Stimulated activated CD4-positive, alpha-beta T cell treated with anti-CD3 and anti-CD28 coated beads, Interleukin-2, amount 100 ng/mL, for 48 hours (primary cell): Measurements from ENCODE around the gene FYB1.

Source experiments
- DNase-seq, 2 donors: peaks; one replicate each; pipeline ENCODE4 v3.0.0-alpha.2; 2020

FYB1 gene

DNA sequence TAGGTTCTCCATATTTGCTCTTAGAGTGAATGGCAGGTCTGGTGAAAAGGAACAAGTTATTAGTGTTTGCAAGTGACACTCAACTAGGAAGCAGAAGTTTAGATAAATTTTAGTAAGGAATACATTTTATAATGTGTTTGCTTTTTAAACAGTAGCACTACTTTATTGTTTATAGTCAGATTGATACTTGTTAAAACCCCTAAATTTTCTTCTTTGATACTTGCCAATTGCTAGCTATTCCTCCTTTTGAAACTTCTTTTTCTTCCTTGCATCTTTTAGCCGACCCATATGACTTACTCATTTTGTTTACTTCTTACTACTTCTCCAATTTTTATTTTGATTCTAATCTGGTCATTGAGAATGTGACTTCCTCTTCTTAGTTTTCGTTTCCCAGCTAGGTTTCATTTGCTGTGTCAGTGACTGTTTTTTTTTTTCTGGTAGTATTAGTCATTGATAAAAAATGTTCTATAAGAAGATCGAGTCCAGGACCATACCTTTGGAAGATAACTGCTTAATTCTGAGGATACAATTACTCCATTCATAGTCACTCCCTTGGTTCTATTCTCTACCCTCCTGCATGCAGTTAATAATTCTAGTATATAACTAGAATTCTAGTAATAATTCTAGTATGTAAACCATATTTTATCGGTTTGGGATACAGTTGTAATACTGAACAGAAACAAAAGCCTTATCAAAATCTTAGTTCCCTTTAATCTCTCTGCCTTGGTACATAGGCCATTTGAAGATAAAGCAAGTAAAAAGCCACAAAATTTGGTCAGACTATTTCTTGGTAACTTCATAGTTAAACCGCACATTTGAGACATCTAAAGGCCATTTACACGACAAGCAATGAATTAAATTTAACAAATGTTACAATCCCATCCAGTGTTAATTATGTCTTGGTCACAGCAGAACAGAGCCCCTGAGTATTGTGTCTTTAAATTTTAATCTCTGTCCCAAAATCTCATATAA is 142.3 kb downstream of the FYB1 start:
- no peak for DNase-seq

DNA sequence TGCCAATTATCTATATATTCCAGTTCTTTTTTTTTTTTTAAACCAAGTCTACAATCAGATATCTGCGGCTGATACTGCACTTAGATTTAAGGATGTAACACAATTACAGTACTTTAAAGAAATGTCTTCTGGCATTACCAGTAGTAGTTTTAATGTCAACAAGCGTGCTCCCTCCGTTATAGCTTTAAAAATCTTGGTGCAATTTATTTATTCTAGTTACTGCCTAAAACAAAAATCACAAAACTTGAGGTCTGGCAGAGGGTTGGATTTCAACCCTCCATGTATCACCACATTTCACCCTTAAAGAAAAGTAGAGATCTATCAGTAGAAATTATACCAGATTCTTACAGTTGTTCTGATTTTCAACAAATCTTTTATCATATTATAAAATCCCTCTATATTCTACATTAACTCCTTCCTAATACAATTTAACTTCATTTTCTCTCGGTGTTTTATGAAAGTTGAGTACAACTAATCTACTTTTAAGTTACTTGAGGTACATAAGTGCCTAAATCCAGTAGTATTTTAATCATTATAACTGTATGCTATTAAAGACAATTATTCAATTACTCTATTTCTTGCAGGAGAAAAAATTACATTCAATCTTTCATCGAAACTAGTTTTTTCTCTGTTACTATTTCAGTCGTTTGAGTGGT is 143.1 kb downstream of the FYB1 start:
- no peak for DNase-seq

DNA sequence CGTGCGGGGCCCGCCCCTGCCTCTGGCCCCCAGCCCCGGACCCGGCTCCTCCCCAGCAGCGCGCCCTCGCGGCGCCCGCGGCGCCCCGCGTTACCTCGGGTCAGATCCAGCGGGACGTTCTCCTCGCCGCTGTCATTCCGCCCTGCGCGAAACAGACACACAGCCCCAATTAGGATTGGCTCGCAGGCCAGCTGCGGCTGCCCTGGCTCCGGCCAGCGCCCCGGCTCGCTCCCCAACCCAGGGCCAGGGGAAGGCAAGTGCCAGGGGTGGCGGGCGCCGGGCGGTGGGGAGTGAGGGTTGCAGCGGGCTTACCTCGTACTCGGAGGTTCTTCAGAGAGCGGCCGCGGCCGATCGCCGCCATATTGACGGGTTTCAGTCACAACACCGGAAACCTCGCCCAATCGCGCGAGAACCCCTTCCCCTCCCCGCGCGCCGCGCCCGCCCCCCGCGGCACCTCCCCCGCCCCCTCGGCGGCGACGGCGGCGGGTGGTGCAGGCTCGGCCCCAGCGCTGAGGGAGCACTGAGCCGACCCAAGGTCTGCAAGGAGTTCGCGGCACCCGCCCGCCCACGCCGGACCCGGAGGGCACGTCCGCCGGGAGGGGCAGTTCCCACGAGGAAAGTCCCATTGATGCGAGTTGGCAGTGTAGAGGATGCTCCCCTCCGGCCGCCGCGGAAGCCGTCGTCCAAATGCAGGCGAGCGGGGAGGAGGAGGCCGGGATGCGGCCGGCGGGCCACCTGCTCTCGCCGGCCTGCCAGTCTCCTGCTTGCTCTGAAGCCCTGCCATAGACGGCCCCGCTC is 145.1 kb downstream of the FYB1 start, which contains the start of gene RICTOR:
RICTOR (minus strand) TSS at position 383 of the 798 bp plus-strand sequence; CDS start at position 361, 22 bp downstream.
- DNase-seq, result peak; percentile 88 to 94

DNA sequence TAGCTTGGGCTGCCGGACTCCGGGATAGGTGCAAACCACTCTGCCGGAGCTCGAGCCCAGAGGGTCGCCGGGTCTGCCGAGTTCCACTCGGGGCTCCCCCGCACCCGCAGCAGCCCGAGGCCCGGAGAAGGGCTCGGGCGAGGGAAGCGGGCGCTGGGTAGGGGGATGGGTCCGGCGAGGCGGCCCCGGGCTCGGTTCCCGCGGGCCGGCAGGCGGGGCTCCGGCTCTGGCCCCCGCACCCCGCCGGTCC is 145.7 kb downstream of the FYB1 start:
- no peak for DNase-seq

DNA sequence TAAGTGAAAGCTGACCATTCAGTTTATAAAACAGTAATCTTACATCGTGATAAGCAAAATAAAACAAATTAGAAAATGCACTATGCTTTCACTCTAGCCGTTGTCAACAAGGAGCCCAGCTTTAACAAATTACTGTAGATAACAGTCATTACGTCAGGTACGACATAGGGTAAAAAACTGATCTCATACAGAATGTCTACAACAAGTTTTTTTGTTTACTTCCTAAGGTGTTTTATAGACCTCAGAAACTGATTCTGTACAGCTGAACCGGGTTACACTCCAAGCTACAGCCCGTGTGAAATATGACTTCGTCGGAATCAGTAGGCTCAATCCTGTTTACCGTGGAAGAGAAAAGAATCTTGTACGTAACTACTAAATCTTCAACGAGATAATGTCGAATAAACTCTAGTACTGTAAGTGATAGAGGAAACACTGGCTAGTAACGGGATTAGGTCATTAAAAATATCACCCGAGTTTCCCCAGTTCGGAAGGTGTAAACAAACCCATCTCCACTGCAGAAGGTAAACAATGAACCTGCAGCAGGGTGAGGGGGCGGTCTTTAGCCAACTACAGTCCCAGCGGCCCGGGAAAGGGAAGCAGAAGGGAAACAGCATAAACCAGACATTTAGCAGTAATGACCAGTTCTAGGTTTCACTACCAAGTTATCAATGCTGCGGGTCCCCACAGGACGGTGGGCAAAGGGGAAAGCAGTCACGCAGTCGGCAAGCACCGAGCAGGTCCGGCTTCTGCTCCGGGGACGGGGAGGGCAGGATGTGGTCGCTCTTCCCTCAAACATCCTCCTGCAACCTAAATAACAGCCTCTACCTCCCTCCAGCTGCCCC is 146.2 kb downstream of the FYB1 start:
- peak; percentile 30 to 34 for DNase-seq

DNA sequence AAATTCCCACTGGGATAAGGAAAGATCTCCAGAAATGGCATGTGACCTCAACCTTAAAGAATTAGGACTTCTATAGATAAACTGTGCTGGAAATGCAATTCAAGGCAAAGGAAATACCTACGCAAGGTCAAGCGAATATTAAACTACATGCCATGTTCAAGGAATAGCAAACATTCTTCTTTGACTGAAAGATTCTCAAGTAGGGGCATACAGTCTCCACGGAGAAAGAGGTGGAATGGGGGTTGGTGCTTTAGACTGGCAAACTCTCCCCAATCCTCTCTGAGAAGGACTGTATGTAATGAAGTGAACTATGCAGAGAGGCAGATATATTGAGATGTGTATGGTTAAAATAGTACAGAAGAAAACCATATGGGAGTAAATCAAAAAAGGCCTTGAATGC is 151.3 kb downstream of the FYB1 start:
- DNase-seq, result no peak

DNA sequence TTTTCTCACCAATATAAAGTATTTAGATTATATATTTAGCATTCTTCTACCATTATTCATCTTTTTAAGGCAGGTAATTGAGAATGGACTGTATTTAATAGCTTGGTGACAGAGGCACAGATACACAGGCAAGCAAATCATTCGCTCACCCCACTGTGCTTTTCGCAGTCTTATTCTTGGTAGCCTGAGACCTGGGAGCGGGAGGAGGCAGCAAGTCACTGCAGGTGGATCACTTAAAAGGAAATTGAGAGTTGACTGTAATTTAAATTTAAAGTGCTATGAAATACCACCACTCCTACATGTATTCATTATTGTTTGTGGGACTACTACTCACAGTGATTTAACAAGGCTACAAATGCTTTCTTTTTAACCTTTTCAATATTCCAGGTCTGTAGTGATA is 154.9 kb downstream of the FYB1 start:
- no peak for DNase-seq

DNA sequence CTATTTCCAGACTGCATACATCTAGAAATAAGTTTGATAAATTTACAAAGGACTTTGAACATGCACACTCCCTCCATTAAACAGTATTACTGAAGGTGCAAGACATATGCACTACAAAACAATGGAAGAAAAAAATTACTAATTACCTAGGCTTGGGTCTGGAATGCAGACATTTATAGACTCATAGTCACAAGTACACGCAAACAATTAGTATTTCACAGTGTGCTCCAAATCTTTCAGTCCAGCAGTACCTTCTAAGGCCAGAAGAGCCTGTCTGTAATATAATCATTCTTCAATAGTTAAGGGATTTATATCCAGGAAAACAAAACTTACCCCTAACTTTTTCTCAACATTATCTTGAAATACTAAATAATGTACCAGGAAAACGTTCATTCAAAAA is 156.3 kb downstream of the FYB1 start:
- no peak for DNase-seq

DNA sequence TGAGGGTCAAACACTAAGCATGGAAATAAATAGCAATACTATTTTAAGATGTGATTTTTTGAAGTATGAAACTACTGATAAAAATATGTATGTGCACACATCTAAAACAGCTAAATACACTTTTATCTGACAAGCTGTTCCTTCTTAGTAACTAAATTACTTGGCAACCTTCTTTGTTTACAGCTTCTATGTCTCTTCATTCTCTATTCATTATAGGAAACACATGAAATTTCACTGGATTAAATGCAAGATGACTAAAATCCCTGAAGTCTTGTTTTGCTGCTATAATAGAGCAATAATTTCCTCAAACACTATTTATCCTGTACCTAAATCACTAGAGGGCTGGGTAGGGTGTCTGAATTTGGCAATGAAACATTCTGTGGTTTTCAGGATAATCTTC is 156.8 kb downstream of the FYB1 start:
- no peak for DNase-seq

DNA sequence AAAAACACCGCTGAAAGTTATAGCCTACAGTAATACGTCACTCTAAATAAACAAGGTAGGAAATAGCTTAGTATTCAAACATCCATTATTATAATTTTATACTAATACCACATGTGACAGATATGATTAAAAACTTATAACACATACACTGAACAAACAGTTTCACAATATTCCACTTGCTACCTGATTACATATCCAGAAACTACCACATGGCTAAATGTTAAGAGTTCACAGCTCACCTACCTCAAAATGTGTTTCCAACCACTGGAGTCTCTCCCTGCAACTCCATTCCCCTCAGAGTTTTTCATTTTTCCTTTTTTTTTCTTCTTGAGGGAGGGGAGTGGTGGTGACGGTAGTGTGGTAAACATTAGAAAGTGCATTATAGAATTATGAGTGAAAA is 157.3 kb downstream of the FYB1 start:
- DNase-seq, result no peak

DNA sequence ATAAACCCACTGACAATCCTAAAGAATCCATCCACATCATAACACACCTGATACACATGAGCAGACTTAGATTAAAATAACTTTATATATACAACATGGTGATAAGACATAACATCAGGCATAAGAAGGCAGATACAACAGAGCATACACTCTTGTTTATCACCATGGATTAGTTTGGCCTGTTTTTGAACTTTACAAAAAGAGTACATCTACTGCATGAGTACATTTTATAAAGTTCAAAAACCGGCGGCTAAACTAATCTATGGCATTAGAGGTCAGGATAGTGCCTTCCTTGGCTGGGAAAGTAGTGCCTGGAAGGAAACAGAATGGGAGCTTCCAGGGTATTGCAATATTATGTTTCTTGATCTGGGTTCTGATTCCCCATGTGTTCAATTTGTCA is 160.3 kb downstream of the FYB1 start:
- DNase-seq, result no peak

DNA sequence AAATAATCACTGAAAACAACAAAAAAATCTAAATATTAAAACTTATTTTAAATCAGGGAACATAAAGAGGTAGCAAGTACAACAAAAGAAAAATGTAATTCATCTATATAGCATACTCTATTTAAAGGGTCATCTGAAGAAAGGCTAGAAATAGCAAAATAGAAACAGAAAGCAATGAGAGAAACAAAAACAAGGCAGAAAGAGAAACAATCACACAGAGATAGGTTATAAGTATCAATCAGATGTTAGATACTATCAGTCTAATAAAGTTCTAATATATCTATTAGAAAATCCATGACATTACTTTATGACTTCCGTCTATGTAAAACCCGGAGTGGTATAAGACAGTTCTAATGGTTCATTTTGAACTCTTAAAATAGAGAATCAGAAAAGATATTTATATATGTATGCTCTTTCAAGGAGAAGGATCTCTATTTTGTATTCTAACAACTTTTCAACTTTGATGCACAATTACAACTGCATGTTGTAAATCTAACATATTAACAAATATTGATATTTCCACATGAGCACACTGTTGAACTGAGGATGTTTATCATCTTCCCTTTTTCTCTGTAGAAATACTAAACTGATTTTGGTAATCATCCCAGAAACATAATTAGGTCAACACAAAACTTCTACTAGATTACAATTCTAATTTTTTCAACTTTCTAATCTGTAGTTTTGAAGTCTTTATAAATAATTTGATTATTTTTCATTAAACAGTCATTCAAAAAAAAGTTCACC is 161.0 kb downstream of the FYB1 start:
- no peak for DNase-seq

DNA sequence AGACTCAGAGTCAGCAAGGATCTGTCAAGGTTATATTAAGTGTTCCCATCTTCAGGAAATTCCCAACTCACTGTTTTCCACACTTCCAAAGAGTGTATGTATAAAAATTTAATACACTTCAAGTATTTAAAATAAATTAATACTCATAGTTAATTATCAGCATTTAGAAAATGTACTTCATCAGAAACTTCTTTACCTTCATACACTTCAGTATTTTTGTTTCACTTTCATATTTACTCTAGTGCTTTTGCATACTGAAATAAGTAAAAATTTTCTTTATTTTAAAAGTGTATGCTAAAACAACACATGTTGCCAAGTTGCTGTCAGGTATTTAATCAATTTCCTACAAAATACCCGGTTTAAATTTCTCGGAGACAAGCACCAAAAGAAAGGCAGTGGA is 161.6 kb downstream of the FYB1 start:
- no peak for DNase-seq

DNA sequence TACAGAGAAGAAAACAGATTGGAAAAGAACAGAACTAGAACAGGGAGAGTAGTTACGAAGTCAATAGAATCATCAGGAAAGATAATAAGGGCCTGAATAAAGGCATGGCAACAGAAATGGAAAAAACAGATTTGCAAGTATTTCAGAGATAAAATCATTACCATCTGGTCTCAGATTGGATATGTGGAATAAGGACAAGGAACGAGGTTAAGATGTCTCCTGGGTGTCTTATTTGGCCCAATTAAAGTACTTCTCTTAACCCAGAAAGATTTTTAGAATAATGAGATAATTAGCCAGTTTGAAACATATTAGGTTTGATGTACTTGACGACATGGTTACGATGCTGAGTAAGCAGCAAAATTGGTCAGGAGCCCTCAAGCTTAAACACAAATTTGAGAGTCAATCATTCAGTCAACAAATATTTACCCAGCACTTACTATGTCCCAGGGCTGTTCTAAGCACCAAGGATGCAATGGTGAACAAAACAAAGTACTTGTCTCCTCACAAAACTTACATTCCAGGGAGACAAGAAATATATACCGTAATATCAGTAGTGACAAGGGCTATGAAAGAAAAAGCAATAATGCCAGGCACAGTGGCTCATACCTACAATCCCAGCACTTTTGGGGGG is 163.5 kb downstream of the FYB1 start:
- DNase-seq, result no peak
